Bronchus fibroblast of lung (primary cell): Measurements from ENCODE around the gene PERCC1. TPM values are rescaled to one million over a fixed set of nuclear protein-coding genes. Genes with fewer than 3 reads are reported as not detected.

Experiments used
- total RNA-seq: library from RNA; depleted of rRNA; stranded (reverse); fragments of >200 nt; gene quantifications from 2 replicates; pipeline ENCODE4 v1.2.3, GENCODE V29; 2015

Gene PERCC1
- not detected in 2 replicates for total RNA-seq

GRCh38 chr16:1430759-1431496, at the start of gene PERCC1:
Gene PERCC1, plus strand, starts transcription at chr16:1431078. Its CDS starts 1,516 bp downstream, at chr16:1432594.

DNA sequence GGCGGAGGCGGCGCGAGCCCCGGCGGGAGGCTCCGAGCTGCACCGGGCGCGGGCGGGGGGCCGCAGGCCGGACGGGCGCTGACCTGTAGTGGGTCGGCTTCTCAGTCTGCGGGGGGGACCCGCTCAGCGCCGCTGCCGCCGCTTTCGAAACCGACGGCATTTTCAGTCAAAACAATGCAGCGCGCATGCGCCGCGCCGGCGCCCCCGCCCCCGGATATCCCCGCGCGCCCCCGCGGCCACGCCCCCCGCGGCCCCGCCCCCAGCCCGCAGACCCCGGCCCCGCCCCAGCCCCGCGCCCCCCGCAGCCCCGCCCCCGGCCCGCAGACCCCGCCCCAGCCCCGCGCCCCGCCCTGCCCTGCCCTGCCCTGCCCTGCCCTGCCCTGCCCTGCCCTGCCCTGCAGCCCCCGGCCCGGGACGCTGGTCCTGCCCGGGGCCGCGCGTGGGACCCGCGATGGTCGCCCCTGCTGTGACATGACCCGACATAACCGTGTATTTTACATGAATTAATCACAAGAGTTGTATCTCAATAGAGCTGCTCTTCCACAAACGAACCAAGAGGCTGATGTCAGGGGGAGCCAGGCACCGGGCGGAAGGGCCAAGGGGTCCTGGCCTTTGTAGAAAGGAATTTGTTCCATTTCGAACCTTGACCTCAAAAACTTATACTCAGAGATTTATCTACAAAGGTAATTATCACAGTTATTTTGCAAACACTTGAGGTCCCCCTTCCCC, 16.2 kb upstream of the PERCC1 start, which contains the start of gene UNKL:
TSS of gene UNKL (minus strand) at position 173 of the 729 bp plus-strand sequence. CDS start at position 160, 13 bp downstream.

DNA sequence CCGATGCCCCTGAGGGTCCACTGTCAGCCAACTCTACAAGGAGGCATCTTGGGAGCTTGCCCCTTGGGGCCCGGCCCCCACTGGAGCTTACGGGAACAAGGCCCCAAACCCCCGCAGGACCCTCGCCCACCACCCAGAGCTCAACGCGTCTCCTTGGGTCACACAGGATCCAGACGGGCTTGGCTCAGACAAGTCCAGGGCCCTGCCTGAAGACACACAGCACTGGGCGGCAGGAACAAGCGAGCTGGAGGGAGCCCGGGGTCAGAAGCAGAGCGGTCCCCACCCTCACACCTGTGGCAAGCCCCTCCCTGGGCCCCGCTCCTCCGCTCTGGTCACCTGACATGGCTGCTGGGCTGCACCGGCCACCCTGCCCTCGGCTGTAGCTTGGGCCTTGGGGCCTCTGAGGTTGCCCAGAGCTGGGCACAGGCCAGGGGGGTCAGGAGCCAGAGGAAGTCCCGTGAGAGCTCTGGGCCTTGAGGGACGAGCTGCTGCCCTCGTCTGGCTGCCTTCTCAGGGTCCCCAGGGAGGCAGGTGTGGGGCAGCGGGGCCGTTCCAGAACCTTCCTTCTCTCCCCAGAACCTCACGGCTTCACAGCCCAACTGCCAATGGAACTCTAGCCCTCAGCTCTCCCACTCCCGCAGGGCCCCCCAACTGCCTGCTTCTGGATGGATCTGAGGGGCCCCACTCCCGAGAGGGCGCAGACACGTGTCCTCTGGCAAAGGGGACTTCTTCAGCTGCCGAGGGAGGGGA, 13.3 kb downstream of the PERCC1 start, which contains the start of gene CCDC154:
TSS of gene CCDC154 (minus strand) at position 577 of the 750 bp plus-strand sequence. CDS start at position 343, 234 bp downstream.

DNA sequence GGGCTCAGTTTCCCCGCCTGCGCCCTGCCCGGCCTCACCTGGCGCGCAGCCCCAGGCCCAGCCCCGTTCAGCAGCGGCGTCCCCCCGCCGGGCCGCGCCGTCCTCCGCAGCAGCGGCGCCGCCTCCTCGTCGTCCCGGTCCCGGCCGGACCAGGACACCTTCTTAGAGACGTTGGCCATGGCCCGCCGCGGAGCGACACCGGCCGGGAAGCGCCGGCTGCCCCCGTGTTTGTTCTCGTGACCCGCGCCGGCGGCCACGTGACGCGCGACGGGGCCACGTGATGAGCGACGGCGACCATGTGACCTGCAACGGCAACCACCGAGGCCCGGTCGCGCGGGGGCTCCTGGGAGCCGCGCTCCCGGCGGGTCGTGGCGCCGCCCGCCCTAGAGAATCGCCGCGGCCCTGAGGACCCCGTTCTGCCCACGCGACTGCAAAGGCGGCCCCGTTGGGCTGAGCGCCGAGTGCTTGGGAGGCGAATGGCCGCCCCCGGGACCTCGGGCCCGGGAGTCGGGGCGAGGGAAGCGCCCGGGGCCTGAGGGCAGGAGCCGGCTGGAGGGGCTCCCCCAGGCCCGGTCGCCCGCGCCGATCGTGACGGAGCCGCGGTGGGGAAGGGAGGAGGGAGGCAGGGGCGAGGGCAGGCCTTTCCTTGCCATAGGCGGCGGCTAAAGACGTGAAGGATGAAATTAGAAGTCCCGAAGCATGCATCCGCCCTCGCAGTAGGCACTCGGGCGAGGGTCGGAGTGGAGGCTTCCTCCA, 44.1 kb downstream of the PERCC1 start, which contains the start of gene CLCN7:
TSS of gene CLCN7 (minus strand) at position 233 of the 756 bp plus-strand sequence. CDS start at position 179, 54 bp downstream.

Other genes starting within 250 kb of the PERCC1 start
- gene TPSG1, start 205.8 kb upstream of the PERCC1 start, total RNA-seq, result not detected in 2 replicates
- gene TPSB2, start 200.9 kb upstream of the PERCC1 start, total RNA-seq, result not detected in 2 replicates
- not detected in 2 replicates for gene TPSAB1, start 190.4 kb upstream of the PERCC1 start, total RNA-seq
- not detected in 2 replicates for gene TPSD1, start 175.0 kb upstream of the PERCC1 start, total RNA-seq
- gene UBE2I, start 121.4 kb upstream of the PERCC1 start, total RNA-seq, result 71.1 and 91.0 TPM in 2 replicates
- 0.50 and 0.74 TPM in 2 replicates for gene BAIAP3, start 97.4 kb upstream of the PERCC1 start, total RNA-seq
- gene TSR3, start 79.2 kb upstream of the PERCC1 start, total RNA-seq, result 105 and 117 TPM in 2 replicates
- 36.0 and 37.5 TPM in 2 replicates for gene GNPTG, start 79.1 kb upstream of the PERCC1 start, total RNA-seq
- gene UNKL, start 16.4 kb upstream of the PERCC1 start, total RNA-seq, result 4.0 and 4.3 TPM in 2 replicates
- 17.4 and 22.2 TPM in 2 replicates for gene UQCC4, start 10.3 kb upstream of the PERCC1 start, total RNA-seq
- under 0.01 TPM in 1 of 2 replicates, not detected in the other for gene CCDC154, start 13.5 kb downstream of the PERCC1 start, total RNA-seq
- 35.7 and 42.4 TPM in 2 replicates for gene CLCN7, start 44.0 kb downstream of the PERCC1 start, total RNA-seq
- 0.15 and 0.17 TPM in 2 replicates for gene PTX4, start 57.9 kb downstream of the PERCC1 start, total RNA-seq
- gene TELO2, start 62.3 kb downstream of the PERCC1 start, total RNA-seq, result 23.0 and 28.1 TPM in 2 replicates
- 12.9 and 13.6 TPM in 2 replicates for gene TMEM204, start 102.6 kb downstream of the PERCC1 start, total RNA-seq
- 15.3 and 23.6 TPM in 2 replicates for gene IFT140, start 181.0 kb downstream of the PERCC1 start, total RNA-seq
- 5.5 and 6.6 TPM in 2 replicates for gene CRAMP1, start 181.3 kb downstream of the PERCC1 start, total RNA-seq
- 43.7 and 48.3 TPM in 2 replicates for gene JPT2, start 247.2 kb downstream of the PERCC1 start, total RNA-seq